ENCODE data around the gene VAT1L. TPM values are rescaled to one million over a fixed set of nuclear protein-coding genes. Genes with fewer than 3 reads are reported as not detected.

VAT1L gene
- total RNA-seq, 1 experiment from 2014 or later = 0.10 TPM

DNA sequence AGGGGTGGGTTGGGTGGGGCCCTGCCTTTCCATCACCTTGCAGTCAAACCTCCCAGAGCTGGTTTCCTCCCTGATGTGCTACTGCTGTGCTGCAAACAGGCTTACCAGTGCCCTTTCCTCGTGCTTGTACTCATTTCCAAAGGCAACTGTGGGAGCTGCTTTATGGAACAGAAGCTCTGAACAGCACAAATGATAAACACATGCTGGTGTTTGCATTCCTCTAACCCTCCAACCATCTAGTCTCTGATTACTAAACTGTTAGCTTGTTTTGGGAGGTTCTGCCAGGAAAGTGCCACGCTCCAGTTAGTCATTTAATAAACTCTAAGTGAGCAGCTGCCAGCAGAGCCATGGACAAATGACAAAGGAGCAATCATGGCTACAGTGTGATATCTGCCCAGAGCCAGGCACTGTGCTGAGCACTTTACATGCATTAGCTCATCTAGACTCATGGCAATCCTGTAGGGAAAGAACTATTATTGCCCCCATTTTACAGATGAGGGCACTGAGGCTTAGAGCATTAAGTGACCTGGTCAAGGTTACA, 110.4 kb downstream of the VAT1L start:
- POLR2A ChIA-PET = no interaction called here
- RAD21 ChIA-PET (ENCODE audit: low non-redundant PET in 1 of 2, low total read pairs in 2 of 2, uncharacterized antibody in 2 of 2, unreplicated experiment in 2 of 2) = no interaction called here
- Histone ChIP-seq H3K4me2 (ENCODE audit: low read length) (no peak overlapping the region), H3K9me2 (ENCODE audit: insufficient read depth) (no peaks in the 10 kb centered on the region), H3K4me1 (ENCODE audit: control insufficient read depth in 1 of 2, insufficient read depth in 2 of 2, low read length in 2 of 2) (no peaks in the 10 kb centered on the region), H3K9me3 (ENCODE audit: control insufficient read depth in 1 of 2, insufficient read depth in 1 of 2, low read depth in 1 of 2, low read length in 2 of 2) (no peaks in the 10 kb centered on the region), H4K20me1 (ENCODE audit: insufficient read depth) (no peaks in the 10 kb centered on the region), H3K9ac (ENCODE audit: low read length) (no peak overlapping the region), H3K79me2 (ENCODE audit: insufficient read depth, low read length) (no peaks in the 10 kb centered on the region), H3K36me3 (ENCODE audit: control insufficient read depth in 1 of 2, insufficient read depth in 2 of 2, low read length in 2 of 2) (no peaks in the 10 kb centered on the region), H3K27ac (ENCODE audit: low read depth, low read length) (no peak overlapping the region), H3K27me3 (ENCODE audit: insufficient read depth, low read length) (peaks cover 26% of the 10 kb centered on the region; the same call in 1 of the 2 replicates), H3K4me3 (replicated peaks in 1 of 2; ENCODE audit: low read depth in 1 of 2, low read length in 2 of 2) (no peak overlapping the region), H2AFZ (ENCODE audit: low read depth, low read length, poor library complexity, severe bottlenecking) (no peak overlapping the region)
- CTCF ChIA-PET = no interaction called here
- ATAC-seq (no peak), DNase-seq (ENCODE audit: low read depth, low spot score) (no peak)
- BruUV-seq (replicated peaks) = no TSS peak
- TF ChIP-seq POLR2A (IDR thresholded peaks at IDR 0.05; ENCODE audit: borderline replicate concordance, extremely low read depth, insufficient read depth, insufficient read length) (no peak), JUND (IDR thresholded peaks at IDR 0.05) (no peak), ZNF274 (IDR thresholded peaks at IDR 0.05; ENCODE audit: low read depth, low read length) (no peak), YY1 (IDR thresholded peaks at IDR 0.05; ENCODE audit: extremely low read depth, insufficient replicate concordance, low read depth, low read length) (no peak), RAD21 (IDR thresholded peaks at IDR 0.05; ENCODE audit: low read depth) (no peak), ELF1 (IDR thresholded peaks at IDR 0.05; ENCODE audit: borderline replicate concordance, low read depth) (no peak), SP1 (IDR thresholded peaks at IDR 0.05; ENCODE audit: low read depth) (no peak)
- TF ChIP-seq, protein P1, sequence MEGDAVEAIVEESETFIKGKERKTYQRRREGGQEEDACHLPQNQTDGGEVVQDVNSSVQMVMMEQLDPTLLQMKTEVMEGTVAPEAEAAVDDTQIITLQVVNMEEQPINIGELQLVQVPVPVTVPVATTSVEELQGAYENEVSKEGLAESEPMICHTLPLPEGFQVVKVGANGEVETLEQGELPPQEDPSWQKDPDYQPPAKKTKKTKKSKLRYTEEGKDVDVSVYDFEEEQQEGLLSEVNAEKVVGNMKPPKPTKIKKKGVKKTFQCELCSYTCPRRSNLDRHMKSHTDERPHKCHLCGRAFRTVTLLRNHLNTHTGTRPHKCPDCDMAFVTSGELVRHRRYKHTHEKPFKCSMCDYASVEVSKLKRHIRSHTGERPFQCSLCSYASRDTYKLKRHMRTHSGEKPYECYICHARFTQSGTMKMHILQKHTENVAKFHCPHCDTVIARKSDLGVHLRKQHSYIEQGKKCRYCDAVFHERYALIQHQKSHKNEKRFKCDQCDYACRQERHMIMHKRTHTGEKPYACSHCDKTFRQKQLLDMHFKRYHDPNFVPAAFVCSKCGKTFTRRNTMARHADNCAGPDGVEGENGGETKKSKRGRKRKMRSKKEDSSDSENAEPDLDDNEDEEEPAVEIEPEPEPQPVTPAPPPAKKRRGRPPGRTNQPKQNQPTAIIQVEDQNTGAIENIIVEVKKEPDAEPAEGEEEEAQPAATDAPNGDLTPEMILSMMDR (IDR thresholded peaks at IDR 0.05 in 2 of 3, conservative IDR thresholded peaks at IDR 0.05 in 1 of 3; ENCODE audit: borderline replicate concordance in 1 of 3, insufficient read depth in 1 of 3, low read depth in 2 of 3, low read length in 2 of 3) = no peak
- intact Hi-C loops (cut with micrococcal nuclease) = no loop called here

DNA sequence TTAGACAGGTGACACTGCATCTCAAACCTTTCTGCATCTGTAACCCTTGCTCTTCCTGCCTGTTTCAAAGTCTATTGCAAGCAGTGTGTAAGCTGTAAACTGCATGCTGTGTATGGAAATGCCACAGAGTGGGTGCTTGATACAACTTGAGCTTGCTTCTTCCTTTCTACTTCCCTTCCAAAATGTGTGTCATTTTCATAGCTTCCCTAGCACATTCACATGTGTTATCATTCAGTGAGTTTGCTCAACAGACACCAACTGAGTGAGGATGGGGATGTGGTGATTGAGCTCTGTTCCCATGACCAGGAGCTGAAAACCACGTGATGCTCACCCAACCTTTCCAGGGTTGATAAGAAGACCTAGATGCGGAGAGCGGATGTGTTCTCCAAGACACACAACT, 111.1 kb downstream of the VAT1L start:
- no peak overlapping the region for H3K27ac ChIP-seq (ENCODE audit: low read depth, low read length)
- ATAC-seq (no peak), DNase-seq (ENCODE audit: low read depth, low spot score) (no peak)
- no peaks in the 10 kb centered on the region for H3K9me3 ChIP-seq (ENCODE audit: control insufficient read depth in 1 of 2, insufficient read depth in 1 of 2, low read depth in 1 of 2, low read length in 2 of 2)
- peaks cover 31% of the 10 kb centered on the region; the same call in 1 of the 2 replicates for H3K27me3 ChIP-seq (ENCODE audit: insufficient read depth, low read length)
- no peak overlapping the region for H3K4me3 ChIP-seq (replicated peaks in 1 of 2; ENCODE audit: low read depth in 1 of 2, low read length in 2 of 2)
- POLR2A ChIA-PET = no interaction called here
- H4K20me1 ChIP-seq (ENCODE audit: insufficient read depth) = no peaks in the 10 kb centered on the region
- H3K9ac ChIP-seq (ENCODE audit: low read length) = no peak overlapping the region
- no peaks in the 10 kb centered on the region for H3K36me3 ChIP-seq (ENCODE audit: control insufficient read depth in 1 of 2, insufficient read depth in 2 of 2, low read length in 2 of 2)
- no peaks in the 10 kb centered on the region for H3K79me2 ChIP-seq (ENCODE audit: insufficient read depth, low read length)
- no peak for TF ChIP-seq ELF1 (IDR thresholded peaks at IDR 0.05; ENCODE audit: borderline replicate concordance, low read depth)
- TF ChIP-seq, protein P2, sequence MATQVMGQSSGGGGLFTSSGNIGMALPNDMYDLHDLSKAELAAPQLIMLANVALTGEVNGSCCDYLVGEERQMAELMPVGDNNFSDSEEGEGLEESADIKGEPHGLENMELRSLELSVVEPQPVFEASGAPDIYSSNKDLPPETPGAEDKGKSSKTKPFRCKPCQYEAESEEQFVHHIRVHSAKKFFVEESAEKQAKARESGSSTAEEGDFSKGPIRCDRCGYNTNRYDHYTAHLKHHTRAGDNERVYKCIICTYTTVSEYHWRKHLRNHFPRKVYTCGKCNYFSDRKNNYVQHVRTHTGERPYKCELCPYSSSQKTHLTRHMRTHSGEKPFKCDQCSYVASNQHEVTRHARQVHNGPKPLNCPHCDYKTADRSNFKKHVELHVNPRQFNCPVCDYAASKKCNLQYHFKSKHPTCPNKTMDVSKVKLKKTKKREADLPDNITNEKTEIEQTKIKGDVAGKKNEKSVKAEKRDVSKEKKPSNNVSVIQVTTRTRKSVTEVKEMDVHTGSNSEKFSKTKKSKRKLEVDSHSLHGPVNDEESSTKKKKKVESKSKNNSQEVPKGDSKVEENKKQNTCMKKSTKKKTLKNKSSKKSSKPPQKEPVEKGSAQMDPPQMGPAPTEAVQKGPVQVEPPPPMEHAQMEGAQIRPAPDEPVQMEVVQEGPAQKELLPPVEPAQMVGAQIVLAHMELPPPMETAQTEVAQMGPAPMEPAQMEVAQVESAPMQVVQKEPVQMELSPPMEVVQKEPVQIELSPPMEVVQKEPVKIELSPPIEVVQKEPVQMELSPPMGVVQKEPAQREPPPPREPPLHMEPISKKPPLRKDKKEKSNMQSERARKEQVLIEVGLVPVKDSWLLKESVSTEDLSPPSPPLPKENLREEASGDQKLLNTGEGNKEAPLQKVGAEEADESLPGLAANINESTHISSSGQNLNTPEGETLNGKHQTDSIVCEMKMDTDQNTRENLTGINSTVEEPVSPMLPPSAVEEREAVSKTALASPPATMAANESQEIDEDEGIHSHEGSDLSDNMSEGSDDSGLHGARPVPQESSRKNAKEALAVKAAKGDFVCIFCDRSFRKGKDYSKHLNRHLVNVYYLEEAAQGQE (IDR thresholded peaks at IDR 0.05; ENCODE audit: low read depth) = no peak
- TF ChIP-seq, protein P3, sequence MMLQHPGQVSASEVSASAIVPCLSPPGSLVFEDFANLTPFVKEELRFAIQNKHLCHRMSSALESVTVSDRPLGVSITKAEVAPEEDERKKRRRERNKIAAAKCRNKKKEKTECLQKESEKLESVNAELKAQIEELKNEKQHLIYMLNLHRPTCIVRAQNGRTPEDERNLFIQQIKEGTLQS (IDR thresholded peaks at IDR 0.05) = no peak
- TF ChIP-seq FOSL1 (IDR thresholded peaks at IDR 0.05; ENCODE audit: low read depth) = no peak
- no peak for TF ChIP-seq POLR2AphosphoS5 (IDR thresholded peaks at IDR 0.05; ENCODE audit: low read depth, low read length)
- TF ChIP-seq CEBPB (IDR thresholded peaks at IDR 0.05; ENCODE audit: low read depth) = no peak
- no peak overlapping the region for H2AFZ ChIP-seq (ENCODE audit: low read depth, low read length, poor library complexity, severe bottlenecking)
- RAD21 ChIA-PET (ENCODE audit: low non-redundant PET in 1 of 2, low total read pairs in 2 of 2, uncharacterized antibody in 2 of 2, unreplicated experiment in 2 of 2) = no interaction called here
- no peaks in the 10 kb centered on the region for H3K4me1 ChIP-seq (ENCODE audit: control insufficient read depth in 1 of 2, insufficient read depth in 2 of 2, low read length in 2 of 2)
- no peaks in the 10 kb centered on the region for H3K9me2 ChIP-seq (ENCODE audit: insufficient read depth)
- no peak overlapping the region for H3K4me2 ChIP-seq (ENCODE audit: low read length)
- intact Hi-C loops (cut with micrococcal nuclease) = no loop called here
- no TSS peak for BruUV-seq (replicated peaks)
- CTCF ChIA-PET = no interaction called here
